ENCODE results near the gene LNPK.

DNA sequence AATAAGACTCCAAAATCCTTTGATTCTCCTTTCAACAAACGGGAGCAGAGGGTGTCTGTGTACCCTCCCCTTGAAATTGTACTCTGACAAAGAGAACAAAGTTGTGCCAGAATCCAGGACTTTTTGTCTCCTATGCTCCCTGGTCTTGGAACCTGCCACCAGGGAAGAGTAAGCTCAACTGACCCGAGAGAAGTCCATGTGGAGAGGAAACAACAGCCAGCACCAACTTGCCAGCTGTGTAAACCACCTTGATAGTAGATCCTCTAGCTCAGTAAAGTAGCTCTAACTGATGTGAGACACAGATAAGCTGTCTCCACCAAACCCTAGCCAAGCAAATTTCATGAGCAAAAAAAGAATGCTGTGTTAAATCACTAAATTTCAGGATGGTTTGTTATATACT lies 46.9 kb downstream of the LNPK start:
- TF ChIP-seq POLR2A (IDR thresholded peaks at IDR 0.05): no peak
- TF ChIP-seq, protein P1, sequence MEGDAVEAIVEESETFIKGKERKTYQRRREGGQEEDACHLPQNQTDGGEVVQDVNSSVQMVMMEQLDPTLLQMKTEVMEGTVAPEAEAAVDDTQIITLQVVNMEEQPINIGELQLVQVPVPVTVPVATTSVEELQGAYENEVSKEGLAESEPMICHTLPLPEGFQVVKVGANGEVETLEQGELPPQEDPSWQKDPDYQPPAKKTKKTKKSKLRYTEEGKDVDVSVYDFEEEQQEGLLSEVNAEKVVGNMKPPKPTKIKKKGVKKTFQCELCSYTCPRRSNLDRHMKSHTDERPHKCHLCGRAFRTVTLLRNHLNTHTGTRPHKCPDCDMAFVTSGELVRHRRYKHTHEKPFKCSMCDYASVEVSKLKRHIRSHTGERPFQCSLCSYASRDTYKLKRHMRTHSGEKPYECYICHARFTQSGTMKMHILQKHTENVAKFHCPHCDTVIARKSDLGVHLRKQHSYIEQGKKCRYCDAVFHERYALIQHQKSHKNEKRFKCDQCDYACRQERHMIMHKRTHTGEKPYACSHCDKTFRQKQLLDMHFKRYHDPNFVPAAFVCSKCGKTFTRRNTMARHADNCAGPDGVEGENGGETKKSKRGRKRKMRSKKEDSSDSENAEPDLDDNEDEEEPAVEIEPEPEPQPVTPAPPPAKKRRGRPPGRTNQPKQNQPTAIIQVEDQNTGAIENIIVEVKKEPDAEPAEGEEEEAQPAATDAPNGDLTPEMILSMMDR (IDR thresholded peaks at IDR 0.05): no peak

Measured in ovary (tissue), 3 donors.